ENCODE data around the gene PANK3. TPM values are rescaled to one million over a fixed set of nuclear protein-coding genes. Genes with fewer than 3 reads are reported as not detected.

PANK3 gene
- polyA plus RNA-seq, 3 donors: 9.0 to 11.9 (median 9.3) TPM

- H3K27me3 ChIP-seq (ENCODE audit: control insufficient read depth in 2 of 2, insufficient read depth in 2 of 2, low read length in 2 of 2): peaks cover 31 to 40% of the 10 kb centered on the region in 2 donors
- H3K9ac ChIP-seq (ENCODE audit: insufficient read depth, low read length, poor library complexity, severe bottlenecking): no peak within 1 kb of the TSS
- intact Hi-C loops (cut with micrococcal nuclease): no loop called here
Measured at GRCh38 chr5:168528521-168529373, 50.4 kb downstream of the PANK3 start, which contains the start of gene FBLL1. FBLL1 (plus strand) TSS chr5:168529305; CDS start chr5:168529505, 200 bp downstream.

More at GRCh38 chr5:168528521-168529373, 50.4 kb downstream of the PANK3 start, which contains the start of gene FBLL1:
- Histone ChIP-seq H3K9me3 (replicated peaks in 1 of 2; ENCODE audit: control insufficient read depth in 1 of 2, insufficient read depth in 1 of 2, low read length in 2 of 2) (peaks cover 11 to 19% of the 10 kb centered on the region in 2 donors), H4K20me1 (ENCODE audit: insufficient read depth, low read length) (no peaks in the 10 kb centered on the region), H3K36me3 (replicated peaks in 1 of 2; ENCODE audit: control insufficient read depth in 1 of 2, insufficient read depth in 2 of 2, low read length in 2 of 2) (peaks cover 0 to 6% of the 10 kb centered on the region in 2 donors), H3K79me2 (ENCODE audit: insufficient read depth, low read length) (no peaks in the 10 kb centered on the region), H3K4me2 (replicated peaks; ENCODE audit: extremely low read depth, low read length, poor library complexity, severe bottlenecking) (peak within 1 kb of the TSS; percentile 46), H3K4me1 (ENCODE audit: control insufficient read depth in 1 of 2, insufficient read depth in 2 of 2, low read length in 2 of 2) (no peaks in the 10 kb centered on the region), H3K27ac (ENCODE audit: low read depth in 1 of 2, low read length in 2 of 2) (no peak within 1 kb of the TSS), H3K4me3 (replicated peaks in 1 of 3; ENCODE audit: low read depth in 2 of 3, low read length in 3 of 3) (peak within 1 kb of the TSS in 1 of 3 experiments; percentile 40), H2AFZ (ENCODE audit: insufficient read depth, low read depth, low read length, poor library complexity, severe bottlenecking) (no peak within 1 kb of the TSS)
- Mint-ChIP-seq H3K27ac (no peak within 1 kb of the TSS), H3K4me1 (peaks cover 10% of the 10 kb centered on the region), H3K36me3 (peaks cover 0 to 22% of the 10 kb centered on the region in 2 donors), H3K27me3 (ENCODE audit: low read depth in 3 of 3) (peaks cover 40 to 53% (median 50%) of the 10 kb centered on the region in 3 donors), H3K4me3 (peak within 1 kb of the TSS; percentile 27 to 84), H3K9me3 (peaks cover 7 to 20% (median 16%) of the 10 kb centered on the region in 7 donors)
- WGBS (ENCODE audit: insufficient coverage): 15% methylated on average over 31 of the region's 38 CpGs
- DNase-seq: no peak
- TF ChIP-seq CTCF (IDR thresholded peaks at IDR 0.05): no peak
